Fibroblast of the aortic adventitia (primary cell): ENCODE data around the gene LCN9. TPM values are rescaled to one million over a fixed set of nuclear protein-coding genes. Genes with fewer than 3 reads are reported as not detected.

Source experiments
- DNase-seq: peaks from one replicate; pipeline ENCODE4 v3.0.0-alpha.2; 2010; ENCODE audit warnings: low read depth
- H3K4me3 ChIP-seq: 2 replicates; pipeline ENCODE4 v1.5.1; 2011; ENCODE audit warnings: low read depth, mild to moderate bottlenecking, control low read depth, low read length, moderate library complexity
- total RNA-seq: library from RNA; depleted of rRNA; stranded (reverse); fragments of >200 nt; gene quantifications from 2 replicates; pipeline ENCODE4 v1.2.3, GENCODE V29; 2012; ENCODE audit warnings: low replicate concordance
- TF ChIP-seq, protein P1 (sequence below): IDR thresholded peaks from 2 replicates; pipeline ENCODE4 v1.5.1; 2011; ENCODE audit warnings: mild to moderate bottlenecking, low read length, control low read depth, inconsistent platforms; ENCODE audit not compliant: insufficient read depth

LCN9 gene
- total RNA-seq, 1 donor = not detected

DNA sequence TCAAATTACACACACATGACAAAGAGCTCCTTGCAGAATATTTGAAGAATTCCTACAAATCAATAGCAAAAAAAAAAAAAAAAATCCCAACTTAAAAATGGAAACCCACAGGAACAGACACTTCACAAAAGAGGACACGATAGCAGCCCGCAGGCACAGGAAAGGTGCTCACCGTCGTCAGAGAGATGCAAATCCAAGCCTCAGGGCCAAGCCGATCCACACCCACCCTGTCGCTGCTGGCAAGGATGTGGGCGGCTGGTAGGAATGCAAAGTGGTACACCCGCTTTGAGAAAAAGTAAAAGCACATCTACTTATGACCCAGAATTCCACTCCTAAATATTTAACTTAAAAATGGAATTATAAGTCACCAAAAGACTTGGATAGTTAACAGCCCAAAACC, 10.8 kb downstream of the LCN9 start:
- TF ChIP-seq, protein P1, sequence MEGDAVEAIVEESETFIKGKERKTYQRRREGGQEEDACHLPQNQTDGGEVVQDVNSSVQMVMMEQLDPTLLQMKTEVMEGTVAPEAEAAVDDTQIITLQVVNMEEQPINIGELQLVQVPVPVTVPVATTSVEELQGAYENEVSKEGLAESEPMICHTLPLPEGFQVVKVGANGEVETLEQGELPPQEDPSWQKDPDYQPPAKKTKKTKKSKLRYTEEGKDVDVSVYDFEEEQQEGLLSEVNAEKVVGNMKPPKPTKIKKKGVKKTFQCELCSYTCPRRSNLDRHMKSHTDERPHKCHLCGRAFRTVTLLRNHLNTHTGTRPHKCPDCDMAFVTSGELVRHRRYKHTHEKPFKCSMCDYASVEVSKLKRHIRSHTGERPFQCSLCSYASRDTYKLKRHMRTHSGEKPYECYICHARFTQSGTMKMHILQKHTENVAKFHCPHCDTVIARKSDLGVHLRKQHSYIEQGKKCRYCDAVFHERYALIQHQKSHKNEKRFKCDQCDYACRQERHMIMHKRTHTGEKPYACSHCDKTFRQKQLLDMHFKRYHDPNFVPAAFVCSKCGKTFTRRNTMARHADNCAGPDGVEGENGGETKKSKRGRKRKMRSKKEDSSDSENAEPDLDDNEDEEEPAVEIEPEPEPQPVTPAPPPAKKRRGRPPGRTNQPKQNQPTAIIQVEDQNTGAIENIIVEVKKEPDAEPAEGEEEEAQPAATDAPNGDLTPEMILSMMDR = no peak
- DNase-seq = no peak
- H3K4me3 ChIP-seq = no peak overlapping the region

DNA sequence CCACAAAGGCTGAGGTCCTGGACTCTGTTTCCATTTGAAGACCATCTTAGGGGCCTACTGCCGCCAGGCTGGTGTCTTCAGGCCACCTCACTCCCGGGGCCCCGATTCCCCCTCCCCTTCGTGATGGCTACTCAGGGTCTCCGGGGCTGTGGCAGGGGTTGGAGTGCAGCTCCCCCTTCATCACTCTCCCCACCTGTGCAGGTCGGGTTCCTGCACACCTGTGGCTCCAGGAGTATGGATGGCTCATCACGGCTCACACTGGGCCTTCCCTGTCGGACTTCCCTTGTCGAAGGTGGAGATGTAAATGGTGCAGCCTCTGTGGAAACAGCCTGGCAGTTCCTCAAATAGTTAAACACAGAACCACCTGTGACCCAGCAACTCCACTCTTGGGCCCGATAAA, 11.9 kb downstream of the LCN9 start:
- H3K4me3 ChIP-seq = no peak overlapping the region
- TF ChIP-seq, protein P1 = no peak
- DNase-seq = no peak

DNA sequence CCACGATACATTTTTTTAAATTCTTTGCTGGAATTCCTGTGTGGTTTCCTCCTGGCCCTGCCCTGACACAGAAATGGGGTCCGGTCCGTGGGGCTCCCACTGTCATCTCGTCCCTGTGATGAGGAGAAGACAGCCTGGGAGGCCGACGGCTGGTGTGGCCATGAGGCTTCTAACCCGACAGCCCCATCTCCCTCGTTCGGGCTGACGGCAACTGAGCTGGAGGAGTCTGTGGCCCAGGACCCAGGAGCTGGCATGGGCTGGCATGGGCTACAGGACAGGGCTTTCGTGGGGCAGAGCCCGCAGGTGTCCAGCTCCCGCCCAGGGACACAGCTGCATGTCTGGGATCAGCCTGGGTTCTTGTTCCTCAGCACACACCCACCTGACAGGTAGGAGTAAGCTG, 13.8 kb downstream of the LCN9 start:
- no peak for DNase-seq
- no peak overlapping the region for H3K4me3 ChIP-seq
- TF ChIP-seq, protein P1 = no peak

DNA sequence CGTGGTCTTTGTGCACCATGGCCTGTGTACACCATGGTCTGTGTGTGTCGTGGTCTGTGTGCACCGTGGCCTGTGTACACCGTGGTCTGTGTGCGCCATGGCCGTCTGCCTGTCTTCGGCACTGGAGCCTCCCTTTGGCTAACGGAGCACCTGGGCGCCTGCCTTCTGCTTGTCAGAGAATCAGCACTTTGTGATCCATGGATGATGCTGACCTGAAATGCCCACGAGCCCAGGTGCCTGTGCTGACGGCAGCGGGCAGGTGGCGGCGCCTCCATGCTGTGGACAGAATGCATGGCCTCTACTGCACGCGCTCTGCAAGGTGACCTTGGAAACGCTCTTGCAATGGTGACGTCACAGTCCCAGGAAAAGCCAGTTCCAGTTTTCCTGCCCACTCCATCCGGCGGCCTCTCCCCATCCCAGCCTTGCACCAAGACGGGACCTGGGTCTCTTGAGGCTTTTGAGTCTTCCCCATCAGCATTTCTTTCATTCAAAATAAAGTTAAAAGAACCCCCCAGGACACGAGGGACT, 14.6 kb downstream of the LCN9 start:
- TF ChIP-seq, protein P1 = no peak
- DNase-seq = no peak
- no peak overlapping the region for H3K4me3 ChIP-seq

DNA sequence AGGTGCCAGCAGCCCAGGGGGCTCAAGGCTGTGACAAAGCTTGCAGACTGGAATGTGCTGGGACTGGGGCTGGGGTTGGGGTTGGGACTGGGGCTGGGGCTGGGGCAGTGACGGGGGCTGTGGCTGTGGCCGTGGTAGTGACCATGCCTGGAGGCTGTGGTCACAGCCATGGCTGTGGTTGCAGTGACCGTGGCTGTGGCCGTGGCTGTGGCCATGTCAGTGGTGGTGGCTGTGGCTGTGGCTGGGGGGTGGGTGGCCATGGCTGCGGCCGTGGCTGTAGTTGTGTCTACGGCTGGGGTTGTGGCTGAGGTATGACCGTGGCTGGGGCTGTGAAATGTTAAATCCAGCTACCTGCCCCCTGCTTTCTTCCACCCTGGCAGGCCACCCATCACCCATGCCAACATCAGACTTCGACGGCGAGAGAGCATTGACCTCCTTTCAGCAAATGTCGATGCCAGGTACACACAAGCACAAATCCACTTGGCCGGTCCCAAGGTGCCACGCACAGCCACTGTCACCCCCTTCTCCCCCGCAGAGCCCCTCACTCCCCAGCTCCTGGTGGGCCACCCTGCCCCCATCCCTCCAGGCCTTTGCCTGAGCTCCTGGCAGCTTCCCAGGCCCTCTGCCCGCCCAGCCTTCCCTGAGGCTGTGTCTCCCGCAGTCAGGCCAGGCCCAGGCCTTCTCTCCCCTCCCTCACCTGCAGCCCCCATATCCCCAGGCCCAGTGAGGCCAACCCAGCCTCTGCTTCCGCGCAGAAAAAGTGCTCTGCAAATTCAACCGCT, 15.3 kb downstream of the LCN9 start:
- TF ChIP-seq, protein P1 = no peak
- no peak for DNase-seq
- H3K4me3 ChIP-seq = no peak overlapping the region

DNA sequence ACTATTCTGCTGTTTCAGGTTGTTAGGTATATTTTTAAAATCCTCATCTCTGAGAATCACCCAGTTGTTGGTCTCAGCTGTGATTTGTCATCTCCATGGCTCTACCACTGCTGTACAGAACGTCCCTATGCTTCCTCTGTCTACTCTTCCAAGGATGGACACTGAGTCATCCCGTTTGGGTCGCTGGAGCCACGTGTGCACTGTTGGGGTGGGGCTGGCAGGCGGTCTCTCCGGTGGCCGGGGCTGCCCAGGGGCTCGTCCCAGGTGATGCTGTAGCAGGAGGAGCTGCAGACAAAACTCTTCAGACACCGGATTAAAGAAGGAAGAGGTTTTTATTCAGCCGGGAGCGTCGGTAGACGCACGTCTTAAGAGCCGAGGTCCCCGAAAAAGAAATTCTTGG, 16.9 kb downstream of the LCN9 start:
- H3K4me3 ChIP-seq = no peak overlapping the region
- TF ChIP-seq, protein P1 = no peak
- no peak for DNase-seq
